ENCODE results near the gene PLIN3. TPM values are rescaled to one million over a fixed set of nuclear protein-coding genes. Genes with fewer than 3 reads are reported as not detected.

PLIN3 gene
- total and polyA plus RNA-seq, 7 donors: 20.3 to 191 (median 34.2) TPM

- H3K4me3 ChIP-seq: peak within 1 kb of the TSS; percentile 65 to 93 (median 82)
- peaks cover 0 to 25% (median 17%) of the 10 kb centered on the region in 4 donors for H3K4me1 ChIP-seq
- no peaks in the 10 kb centered on the region for H3K9me3 ChIP-seq
- H3K36me3 ChIP-seq: no peaks in the 10 kb centered on the region
- peak within 1 kb of the TSS; percentile 88 to 91 (median 88) for H3K27ac ChIP-seq
- WGBS, 2 donors: 0 to 1% methylated on average over 52 of the region's 52 CpGs
- intact Hi-C loops (cut with DNase I): loop anchor here (2.0 kb wide), 1 partner anchor 21 kb away; no protein-coding TSS in a partner anchor
- DNase-seq: peak; percentile 84
- no peaks in the 10 kb centered on the region for H3K27me3 ChIP-seq
- TF ChIP-seq EP300 (IDR thresholded peaks at IDR 0.05) (no peak), CTCF (IDR thresholded peaks at IDR 0.05) (no peak), POLR2A (IDR thresholded peaks at IDR 0.05) (peak; percentile 51 to 82), POLR2AphosphoS5 (IDR thresholded peaks at IDR 0.05) (peak; percentile 53 to 90 (median 84))
Observed at GRCh38 chr19:4831304-4831978, 36.0 kb downstream of the PLIN3 start, which contains the start of gene TICAM1. TICAM1 (minus strand) TSS chr19:4831712; CDS start chr19:4818377, 13,335 bp downstream.

DNA sequence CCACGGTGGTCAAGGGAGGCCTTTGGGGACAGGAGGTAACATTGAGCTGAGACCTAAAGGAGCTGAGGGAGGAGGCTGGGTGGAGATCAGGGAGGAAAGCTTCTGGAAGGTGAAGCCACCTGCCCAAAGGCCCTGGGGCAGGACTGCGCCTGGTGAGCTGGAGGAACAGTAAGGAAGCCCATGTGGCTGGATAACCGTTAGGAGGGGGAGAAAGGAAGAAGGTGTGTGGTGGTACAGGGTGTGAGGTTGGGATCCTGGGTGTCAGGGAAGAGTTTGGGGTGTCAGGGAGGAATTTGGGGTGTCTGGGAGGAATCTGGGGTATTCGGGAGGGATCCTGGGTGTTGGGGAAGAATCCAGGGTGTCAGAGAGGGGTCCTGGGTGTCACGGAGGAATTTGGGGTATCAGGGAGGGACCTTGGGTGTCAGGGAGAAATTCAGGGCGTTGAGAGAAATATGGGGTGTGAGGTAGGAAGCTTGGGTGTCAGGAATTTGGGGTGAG lies 36.6 kb downstream of the PLIN3 start:
- peak overlapping the region; percentile 88 to 91 (median 88) for H3K27ac ChIP-seq
- H3K36me3 ChIP-seq: no peaks in the 10 kb centered on the region
- H3K9me3 ChIP-seq: no peaks in the 10 kb centered on the region
- H3K27me3 ChIP-seq: no peaks in the 10 kb centered on the region
- DNase-seq: no peak
- intact Hi-C loops (cut with DNase I): loop anchor here (2.0 kb wide), 1 partner anchor 20 kb away; no protein-coding TSS in a partner anchor
- peak overlapping the region; percentile 65 to 93 (median 82) for H3K4me3 ChIP-seq
- H3K4me1 ChIP-seq: peaks cover 0 to 25% (median 17%) of the 10 kb centered on the region in 4 donors
- TF ChIP-seq EP300 (IDR thresholded peaks at IDR 0.05) (no peak), POLR2AphosphoS5 (IDR thresholded peaks at IDR 0.05) (no peak), POLR2A (IDR thresholded peaks at IDR 0.05) (no peak), CTCF (IDR thresholded peaks at IDR 0.05) (no peak)
- 32 to 60% methylated on average over 6 of the region's 6 CpGs for WGBS, 2 donors

GRCh38 chr19:4830332-4830731 lies 37.1 kb downstream of the PLIN3 start:
- intact Hi-C loops (cut with DNase I): loop anchor here (2.0 kb wide), 1 partner anchor 20 kb away; no protein-coding TSS in a partner anchor
- 81 to 86% methylated on average over 6 of the region's 6 CpGs for WGBS, 2 donors
- Histone ChIP-seq H3K36me3 (no peaks in the 10 kb centered on the region), H3K4me3 (peak overlapping the region in 3 of 4 donors; percentile 70 to 93 (median 93)), H3K27ac (peak overlapping the region; percentile 88 to 91 (median 88)), H3K4me1 (peaks cover 0 to 25% (median 17%) of the 10 kb centered on the region in 4 donors), H3K9me3 (no peaks in the 10 kb centered on the region), H3K27me3 (no peaks in the 10 kb centered on the region)
- no peak for DNase-seq
- TF ChIP-seq POLR2AphosphoS5 (IDR thresholded peaks at IDR 0.05) (no peak), CTCF (IDR thresholded peaks at IDR 0.05) (no peak), EP300 (IDR thresholded peaks at IDR 0.05) (no peak), POLR2A (IDR thresholded peaks at IDR 0.05) (no peak)

DNA sequence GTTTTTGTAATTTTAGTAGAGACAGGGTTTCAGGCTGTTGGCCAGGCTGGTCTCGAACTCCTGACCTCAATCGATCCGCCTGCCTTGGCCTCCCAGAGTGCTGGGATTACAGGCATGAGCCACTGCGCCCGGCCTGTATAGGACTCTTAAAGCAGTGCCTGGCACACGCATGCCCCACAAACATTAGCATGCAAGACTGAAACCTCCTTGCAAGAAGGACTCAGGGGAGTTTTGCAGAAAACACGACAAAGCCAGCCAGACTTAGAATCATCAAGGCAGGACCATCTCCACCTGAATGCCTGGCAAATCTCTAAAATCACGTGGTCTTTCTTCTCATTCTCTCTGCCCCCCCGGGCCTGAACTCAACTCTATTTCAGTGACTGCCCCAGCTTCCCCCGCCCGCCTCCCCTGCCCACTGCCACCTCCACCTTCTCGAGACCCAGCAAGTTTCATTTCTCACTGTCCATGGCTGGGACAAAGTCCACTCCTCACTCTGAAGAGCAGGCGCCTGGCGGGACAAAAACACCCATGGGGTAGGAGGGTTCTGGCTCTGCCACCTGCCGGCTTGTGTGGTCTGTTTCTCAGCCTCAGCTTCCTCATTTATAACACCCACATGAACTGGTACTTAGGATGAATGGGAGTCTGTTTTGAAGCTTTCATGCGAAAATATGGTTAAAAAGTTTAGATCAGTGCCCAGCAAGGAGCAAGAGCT lies 38.3 kb downstream of the PLIN3 start:
- 33 to 52% methylated on average over 16 of the region's 16 CpGs for WGBS, 2 donors
- no peak for DNase-seq
- TF ChIP-seq CTCF (IDR thresholded peaks at IDR 0.05) (no peak), POLR2AphosphoS5 (IDR thresholded peaks at IDR 0.05) (no peak), POLR2A (IDR thresholded peaks at IDR 0.05) (no peak), EP300 (IDR thresholded peaks at IDR 0.05) (no peak)
- intact Hi-C loops (cut with DNase I): no loop called here
- Histone ChIP-seq H3K4me1 (peaks cover 0 to 25% (median 17%) of the 10 kb centered on the region in 4 donors), H3K9me3 (no peaks in the 10 kb centered on the region), H3K36me3 (no peaks in the 10 kb centered on the region), H3K27ac (peak overlapping the region in 2 of 4 donors; percentile 9 to 49), H3K4me3 (no peak overlapping the region), H3K27me3 (no peaks in the 10 kb centered on the region)
